WI38 (cell line): ENCODE data around the gene USP30.

Experiments
- H3K4me3 ChIP-seq: 2 replicates; pipeline ENCODE4 v1.5.1; 2011; ENCODE audit warnings: low read depth, mild to moderate bottlenecking, control low read depth, low read length
- TF ChIP-seq, protein P1 (sequence below): IDR thresholded peaks from 2 replicates; pipeline ENCODE4 v1.5.1; 2012; ENCODE audit warnings: low read depth, mild to moderate bottlenecking, control low read depth, low read length

Gene USP30

DNA sequence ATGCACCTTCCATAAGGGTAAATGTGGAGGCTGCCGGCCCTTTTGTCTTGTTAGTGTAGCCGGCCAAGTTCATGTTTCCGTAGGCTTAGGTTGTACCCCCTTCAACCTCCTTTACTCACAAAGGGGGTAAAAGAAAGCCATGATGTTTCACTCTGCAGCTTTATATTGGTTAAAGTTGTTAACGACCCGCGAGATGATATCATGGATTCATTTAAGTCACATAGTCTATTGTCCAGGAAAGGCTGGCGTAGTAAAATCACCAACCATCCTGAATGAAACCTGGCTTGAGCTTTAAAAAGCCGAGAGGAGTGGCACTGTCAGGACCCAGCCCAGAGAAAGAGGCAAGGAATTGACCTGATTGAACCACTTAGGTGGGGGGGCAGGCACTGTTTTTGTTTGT lies 46.3 kb downstream of the USP30 start:
- H3K4me3 ChIP-seq = peak overlapping the region; percentile 63
- TF ChIP-seq, protein P1, sequence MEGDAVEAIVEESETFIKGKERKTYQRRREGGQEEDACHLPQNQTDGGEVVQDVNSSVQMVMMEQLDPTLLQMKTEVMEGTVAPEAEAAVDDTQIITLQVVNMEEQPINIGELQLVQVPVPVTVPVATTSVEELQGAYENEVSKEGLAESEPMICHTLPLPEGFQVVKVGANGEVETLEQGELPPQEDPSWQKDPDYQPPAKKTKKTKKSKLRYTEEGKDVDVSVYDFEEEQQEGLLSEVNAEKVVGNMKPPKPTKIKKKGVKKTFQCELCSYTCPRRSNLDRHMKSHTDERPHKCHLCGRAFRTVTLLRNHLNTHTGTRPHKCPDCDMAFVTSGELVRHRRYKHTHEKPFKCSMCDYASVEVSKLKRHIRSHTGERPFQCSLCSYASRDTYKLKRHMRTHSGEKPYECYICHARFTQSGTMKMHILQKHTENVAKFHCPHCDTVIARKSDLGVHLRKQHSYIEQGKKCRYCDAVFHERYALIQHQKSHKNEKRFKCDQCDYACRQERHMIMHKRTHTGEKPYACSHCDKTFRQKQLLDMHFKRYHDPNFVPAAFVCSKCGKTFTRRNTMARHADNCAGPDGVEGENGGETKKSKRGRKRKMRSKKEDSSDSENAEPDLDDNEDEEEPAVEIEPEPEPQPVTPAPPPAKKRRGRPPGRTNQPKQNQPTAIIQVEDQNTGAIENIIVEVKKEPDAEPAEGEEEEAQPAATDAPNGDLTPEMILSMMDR = no peak

DNA sequence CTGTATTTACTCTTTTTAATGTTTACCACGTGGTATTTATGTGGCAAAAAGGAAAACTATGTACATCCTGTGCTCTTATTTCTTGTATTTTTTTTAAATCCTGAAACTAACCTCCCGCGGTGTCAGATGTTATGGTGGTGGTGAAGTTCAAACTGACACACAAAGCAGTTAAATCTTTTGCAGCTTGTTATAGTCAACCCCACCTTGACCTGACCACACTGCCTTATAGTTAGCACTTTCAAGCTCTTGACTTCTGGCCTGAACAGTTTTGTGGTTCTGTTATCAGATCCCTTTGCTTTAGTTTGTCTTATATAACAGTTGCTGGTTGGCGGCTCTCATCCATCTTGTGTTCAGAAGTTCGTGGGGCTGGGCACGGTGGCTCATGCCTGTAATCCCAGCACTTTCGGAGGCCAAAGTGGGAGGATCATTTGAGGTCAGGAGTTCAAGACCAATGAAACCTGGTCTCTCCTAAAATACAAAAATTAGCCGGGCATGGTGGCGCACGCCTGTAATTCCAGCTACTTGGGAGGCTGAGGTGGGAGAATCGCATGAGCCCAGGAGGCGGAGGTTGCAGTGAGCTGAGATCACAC lies 47.1 kb downstream of the USP30 start:
- H3K4me3 ChIP-seq = peak overlapping the region; percentile 63; the same call in 1 of the 2 replicates
- TF ChIP-seq, protein P1 = no peak

DNA sequence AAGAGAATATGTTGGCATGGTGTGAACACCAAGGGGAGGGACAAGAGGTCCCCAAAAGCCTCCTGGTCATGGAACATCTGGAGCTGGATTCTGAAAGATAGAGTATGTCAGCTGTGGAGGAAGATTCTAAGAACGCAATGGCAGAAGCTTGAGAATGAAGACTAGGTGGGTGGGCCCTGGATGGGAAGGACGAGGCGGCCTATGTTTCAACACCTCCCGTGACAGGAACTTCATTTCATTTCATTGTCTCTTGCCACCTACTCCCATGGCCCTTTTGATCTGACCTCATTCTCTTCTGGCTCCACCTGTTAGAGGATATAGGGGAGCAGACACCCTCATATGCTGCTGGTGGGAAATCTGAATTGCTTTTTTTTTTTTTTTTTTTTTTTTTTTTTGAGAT lies 48.4 kb downstream of the USP30 start:
- H3K4me3 ChIP-seq = no peak overlapping the region

DNA sequence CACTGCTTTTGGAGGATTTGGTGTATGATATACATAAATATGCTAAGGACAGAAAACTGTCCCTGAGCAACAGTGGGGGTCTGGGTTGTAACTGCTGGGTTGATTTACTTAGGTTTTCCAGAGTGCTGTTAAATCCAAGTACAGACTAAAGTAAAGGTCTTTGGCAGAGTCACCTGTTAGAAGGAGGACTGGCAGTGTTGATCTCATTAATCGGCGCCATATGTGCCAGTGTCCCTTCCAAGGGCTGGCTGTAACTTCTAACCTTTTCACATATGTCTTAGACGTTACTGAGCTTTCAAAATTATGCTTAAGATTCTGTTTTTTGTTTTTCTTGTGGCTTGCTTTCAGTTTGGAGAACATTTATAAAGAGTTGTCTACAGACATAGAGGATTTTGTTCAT lies 50.1 kb downstream of the USP30 start:
- H3K4me3 ChIP-seq = no peak overlapping the region
- TF ChIP-seq, protein P1 = no peak

More for the DNA sequence above, 48.4 kb downstream of the USP30 start:
- TF ChIP-seq, protein P1 = no peak

DNA sequence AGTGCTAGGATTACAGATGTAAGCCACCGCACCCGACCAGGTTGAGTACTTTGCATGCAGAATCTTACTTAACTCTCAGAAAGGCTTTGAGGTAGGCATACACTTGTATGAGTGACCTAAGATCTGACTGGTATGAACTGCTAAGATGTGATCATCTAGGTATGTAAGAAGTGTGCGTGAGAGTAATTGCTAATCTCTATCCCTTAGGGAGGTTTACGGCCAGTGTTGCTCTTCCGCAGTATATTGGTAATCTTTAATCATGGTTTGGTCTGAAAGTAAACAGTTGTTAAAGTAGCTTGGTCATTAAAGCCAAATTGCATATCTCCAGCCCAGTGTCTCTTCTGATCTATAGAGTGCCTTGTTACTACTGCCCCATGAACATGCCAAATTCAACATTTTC lies 52.8 kb downstream of the USP30 start:
- TF ChIP-seq, protein P1 = no peak
- H3K4me3 ChIP-seq = no peak overlapping the region

DNA sequence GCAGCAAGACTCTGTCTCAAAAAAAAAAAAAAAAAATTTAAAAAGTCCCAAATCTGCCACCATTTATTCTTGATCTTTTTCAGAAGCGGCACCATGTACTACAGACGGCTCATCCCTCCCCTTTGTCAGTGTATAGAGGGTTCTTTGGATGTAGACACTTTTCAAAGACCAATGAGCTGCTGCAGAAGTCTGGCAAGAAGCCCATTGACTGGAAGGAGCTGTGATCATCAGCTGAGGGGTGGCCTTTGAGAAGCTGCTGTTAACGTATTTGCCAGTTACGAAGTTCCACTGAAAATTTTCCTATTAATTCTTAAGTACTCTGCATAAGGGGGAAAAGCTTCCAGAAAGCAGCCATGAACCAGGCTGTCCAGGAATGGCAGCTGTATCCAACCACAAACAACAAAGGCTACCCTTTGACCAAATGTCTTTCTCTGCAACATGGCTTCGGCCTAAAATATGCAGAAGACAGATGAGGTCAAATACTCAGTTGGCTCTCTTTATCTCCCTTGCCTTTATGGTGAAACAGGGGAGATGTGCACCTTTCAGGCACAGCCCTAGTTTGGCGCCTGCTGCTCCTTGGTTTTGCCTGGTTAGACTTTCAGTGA lies 57.5 kb downstream of the USP30 start:
- no peak overlapping the region for H3K4me3 ChIP-seq
- TF ChIP-seq, protein P1 = no peak

DNA sequence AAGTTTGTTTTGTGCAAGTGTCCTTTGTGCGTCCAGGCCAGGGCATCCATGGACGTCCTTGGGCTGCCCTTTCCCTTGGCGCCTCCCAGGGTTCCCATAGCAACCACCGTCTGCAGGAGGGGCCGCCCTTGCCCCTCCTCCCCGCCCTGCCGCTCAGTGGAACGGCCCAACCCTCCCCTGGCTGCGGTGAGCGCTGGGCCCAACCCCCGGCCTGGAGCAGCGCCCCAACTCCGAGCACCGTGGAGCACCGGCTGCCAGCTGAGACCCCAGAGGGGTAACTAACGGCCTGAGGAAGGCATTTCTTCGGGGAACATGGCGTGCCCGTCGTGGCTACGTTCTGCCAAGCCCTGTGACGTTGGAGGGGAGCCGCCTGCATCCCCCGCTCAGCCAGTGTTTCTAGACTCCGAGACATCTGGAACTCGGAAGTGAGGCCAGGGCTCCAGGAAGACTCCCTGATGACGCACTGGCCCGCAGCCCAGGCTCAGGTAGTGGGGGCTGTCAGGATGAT lies 58.7 kb downstream of the USP30 start:
- TF ChIP-seq, protein P1 = no peak
- peak overlapping the region; percentile 65 for H3K4me3 ChIP-seq
